Activated naive CD8-positive, alpha-beta T cell (primary cell): ENCODE measurements around the gene DRD4.
A peak's percentile ranks its signal among the peaks of the same experiment; 100 is the strongest.

Experiments used
- H3K27ac Mint-ChIP-seq: one replicate; pipeline ENCODE4 v1.8.0; 2021; ENCODE audit warnings: mixed read lengths
- H3K27me3 Mint-ChIP-seq: one replicate; pipeline ENCODE4 v1.8.0; 2021; ENCODE audit warnings: mixed read lengths
- H3K36me3 Mint-ChIP-seq: one replicate; pipeline ENCODE4 v1.8.0; 2021; ENCODE audit warnings: mixed read lengths
- H3K4me1 Mint-ChIP-seq: one replicate; pipeline ENCODE4 v1.8.0; 2021; ENCODE audit warnings: low read depth, mixed read lengths
- H3K4me3 Mint-ChIP-seq: one replicate; pipeline ENCODE4 v1.8.0; 2021; ENCODE audit warnings: mild to moderate bottlenecking, mixed read lengths
- H3K9me3 Mint-ChIP-seq: one replicate; pipeline ENCODE4 v1.8.0; 2021; ENCODE audit warnings: low read depth, mixed read lengths

The DRD4 gene

DNA sequence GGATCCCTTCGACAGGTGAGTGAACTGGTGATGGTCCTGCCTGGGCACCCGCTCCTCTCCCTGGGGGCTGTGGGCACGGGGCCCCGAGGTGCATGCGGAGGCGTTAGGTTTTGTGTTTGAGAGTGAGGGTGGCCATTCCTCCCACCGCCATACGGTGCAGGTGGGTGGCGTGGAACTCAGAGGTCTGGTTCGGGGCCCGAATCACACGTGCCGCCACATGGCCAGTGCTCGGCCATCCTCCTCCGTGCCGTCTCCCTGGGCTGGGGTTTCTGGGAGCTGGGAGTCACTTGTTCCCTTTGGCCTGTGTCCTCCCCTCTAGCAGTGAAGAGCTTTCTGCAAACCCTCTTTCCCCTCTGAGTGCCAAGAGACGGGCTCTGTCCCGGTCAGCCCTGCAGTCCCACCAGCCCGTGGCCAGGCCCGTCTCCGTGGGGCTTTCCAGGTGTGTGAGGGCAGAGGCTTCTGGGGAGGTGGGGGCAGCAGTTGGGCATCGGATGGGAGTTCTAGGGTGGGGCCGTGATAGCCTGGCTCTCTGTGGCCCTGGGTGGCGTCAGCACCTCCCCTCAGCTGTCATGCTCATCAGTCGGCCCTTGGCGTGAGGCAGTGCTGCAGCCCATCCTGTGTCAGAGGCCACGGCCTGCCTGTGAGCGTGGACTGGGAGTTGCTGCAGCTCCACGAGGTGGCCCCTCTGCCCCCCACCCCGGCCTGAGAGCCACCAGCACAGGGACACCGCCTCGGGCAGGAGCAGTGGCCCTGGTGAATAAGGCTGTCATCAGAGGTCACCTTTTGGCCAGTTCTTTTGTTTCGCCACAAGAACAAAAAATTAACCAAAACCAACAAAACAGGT, 31.6 kb upstream of the DRD4 start:
- H3K9me3 Mint-ChIP-seq, result no peaks in the 10 kb centered on the region
- no peak overlapping the region for H3K4me3 Mint-ChIP-seq
- H3K4me1 Mint-ChIP-seq, result no peaks in the 10 kb centered on the region
- no peak overlapping the region for H3K27ac Mint-ChIP-seq
- no peaks in the 10 kb centered on the region for H3K27me3 Mint-ChIP-seq
- no peaks in the 10 kb centered on the region for H3K36me3 Mint-ChIP-seq

DNA sequence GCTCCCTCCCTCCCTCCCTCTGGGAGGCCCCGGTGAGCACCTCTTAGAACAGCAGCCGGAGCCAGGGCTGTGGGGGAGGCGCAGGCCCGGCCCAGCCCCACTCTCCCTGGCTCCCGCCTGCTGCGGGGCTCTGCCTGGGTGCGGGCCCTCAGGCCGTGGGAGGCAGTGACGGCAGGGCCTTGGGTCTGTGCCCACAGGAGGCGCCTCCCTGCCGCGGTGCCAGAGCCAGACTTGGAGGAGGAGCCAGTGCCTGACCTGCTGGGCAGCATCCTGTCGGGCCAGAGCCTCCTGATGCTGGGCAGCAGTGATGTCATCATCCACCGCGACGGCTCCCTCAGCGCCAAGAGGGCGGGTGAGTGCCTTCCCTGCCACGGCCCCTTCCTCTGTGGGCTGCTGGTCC, 30.8 kb upstream of the DRD4 start:
- Mint-ChIP-seq H3K36me3 (no peaks in the 10 kb centered on the region), H3K27me3 (no peaks in the 10 kb centered on the region), H3K27ac (no peak overlapping the region), H3K4me1 (no peaks in the 10 kb centered on the region), H3K9me3 (no peaks in the 10 kb centered on the region), H3K4me3 (no peak overlapping the region)

DNA sequence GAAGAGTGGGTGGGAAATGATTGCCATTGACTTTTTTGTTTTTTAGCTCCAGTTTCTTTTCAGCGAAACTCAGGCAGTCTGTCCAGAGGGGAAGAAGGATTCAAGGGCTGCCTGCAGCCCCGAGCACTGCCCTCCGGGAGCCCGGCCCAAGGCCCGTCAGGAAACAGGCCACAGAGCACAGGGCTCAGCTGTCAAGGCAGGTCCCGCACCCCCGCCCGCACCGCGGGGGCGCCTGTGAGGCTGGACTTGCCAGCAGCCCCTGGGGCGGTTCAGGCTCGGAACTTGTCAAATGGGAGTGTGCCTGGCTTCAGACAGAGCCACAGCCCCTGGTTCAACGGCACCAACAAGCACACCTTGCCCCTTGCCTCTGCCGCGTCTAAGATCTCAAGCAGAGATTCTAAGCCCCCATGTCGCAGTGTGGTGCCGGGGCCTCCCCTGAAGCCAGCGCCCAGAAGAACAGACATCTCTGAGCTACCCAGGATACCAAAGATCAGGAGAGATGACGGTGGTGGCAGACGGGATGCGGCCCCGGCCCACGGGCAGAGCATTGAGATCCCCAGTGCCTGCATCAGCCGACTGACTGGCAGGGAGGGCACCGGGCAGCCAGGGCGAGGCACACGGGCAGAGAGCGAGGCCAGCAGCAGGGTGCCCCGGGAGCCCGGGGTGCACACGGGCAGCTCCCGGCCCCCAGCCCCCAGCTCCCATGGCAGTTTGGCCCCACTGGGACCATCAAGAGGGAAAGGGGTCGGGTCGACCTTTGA, 29.9 kb upstream of the DRD4 start:
- no peaks in the 10 kb centered on the region for H3K9me3 Mint-ChIP-seq
- no peak overlapping the region for H3K4me3 Mint-ChIP-seq
- H3K4me1 Mint-ChIP-seq, result peaks cover 2% of the 10 kb centered on the region
- no peak overlapping the region for H3K27ac Mint-ChIP-seq
- H3K36me3 Mint-ChIP-seq, result no peaks in the 10 kb centered on the region
- H3K27me3 Mint-ChIP-seq, result no peaks in the 10 kb centered on the region

DNA sequence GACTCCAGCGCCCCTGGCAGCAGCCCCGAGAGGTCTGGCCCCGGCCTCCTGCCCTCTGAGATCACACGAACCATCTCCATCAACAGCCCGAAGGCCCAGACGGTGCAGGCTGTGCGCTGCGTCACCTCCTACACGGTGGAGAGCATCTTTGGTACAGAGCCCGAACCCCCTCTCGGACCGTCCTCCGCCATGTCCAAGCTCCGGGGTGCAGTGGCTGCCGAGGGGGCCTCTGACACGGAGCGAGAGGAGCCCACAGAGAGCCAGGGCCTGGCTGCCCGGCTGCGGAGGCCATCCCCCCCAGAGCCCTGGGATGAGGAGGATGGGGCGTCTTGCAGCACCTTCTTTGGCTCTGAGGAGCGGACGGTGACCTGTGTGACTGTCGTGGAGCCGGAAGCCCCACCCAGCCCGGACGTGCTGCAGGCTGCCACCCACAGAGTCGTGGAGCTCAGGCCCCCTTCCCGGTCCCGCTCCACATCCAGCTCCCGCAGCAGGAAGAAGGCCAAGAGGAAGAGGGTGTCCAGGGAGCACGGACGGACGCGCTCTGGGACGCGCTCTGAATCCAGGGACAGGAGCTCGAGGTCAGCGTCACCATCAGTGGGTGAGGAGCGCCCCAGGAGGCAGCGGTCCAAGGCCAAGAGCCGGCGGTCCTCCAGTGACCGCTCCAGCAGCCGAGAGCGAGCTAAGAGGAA, 29.0 kb upstream of the DRD4 start:
- Mint-ChIP-seq H3K9me3 (no peaks in the 10 kb centered on the region), H3K27me3 (no peaks in the 10 kb centered on the region), H3K36me3 (no peaks in the 10 kb centered on the region), H3K4me1 (peaks cover 2% of the 10 kb centered on the region), H3K4me3 (no peak overlapping the region), H3K27ac (no peak overlapping the region)

DNA sequence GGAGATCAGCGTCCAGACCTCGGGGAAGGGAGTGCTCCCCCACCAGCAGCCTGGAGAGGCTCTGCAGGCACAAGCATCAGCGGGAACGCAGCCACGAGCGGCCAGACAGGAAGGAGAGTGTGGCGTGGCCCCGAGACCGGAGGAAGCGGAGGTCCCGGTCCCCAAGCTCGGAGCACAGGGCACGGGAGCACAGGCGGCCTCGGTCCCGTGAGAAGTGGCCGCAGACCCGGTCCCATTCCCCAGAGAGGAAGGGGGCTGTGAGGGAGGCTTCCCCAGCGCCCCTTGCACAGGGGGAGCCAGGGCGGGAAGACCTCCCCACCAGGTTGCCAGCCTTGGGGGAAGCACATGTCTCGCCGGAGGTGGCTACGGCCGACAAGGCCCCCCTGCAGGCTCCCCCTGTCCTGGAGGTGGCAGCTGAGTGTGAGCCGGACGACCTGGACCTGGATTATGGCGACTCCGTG, 28.2 kb upstream of the DRD4 start:
- no peak overlapping the region for H3K4me3 Mint-ChIP-seq
- no peaks in the 10 kb centered on the region for H3K36me3 Mint-ChIP-seq
- H3K9me3 Mint-ChIP-seq, result no peaks in the 10 kb centered on the region
- H3K27me3 Mint-ChIP-seq, result no peaks in the 10 kb centered on the region
- peaks cover 2% of the 10 kb centered on the region for H3K4me1 Mint-ChIP-seq
- no peak overlapping the region for H3K27ac Mint-ChIP-seq

DNA sequence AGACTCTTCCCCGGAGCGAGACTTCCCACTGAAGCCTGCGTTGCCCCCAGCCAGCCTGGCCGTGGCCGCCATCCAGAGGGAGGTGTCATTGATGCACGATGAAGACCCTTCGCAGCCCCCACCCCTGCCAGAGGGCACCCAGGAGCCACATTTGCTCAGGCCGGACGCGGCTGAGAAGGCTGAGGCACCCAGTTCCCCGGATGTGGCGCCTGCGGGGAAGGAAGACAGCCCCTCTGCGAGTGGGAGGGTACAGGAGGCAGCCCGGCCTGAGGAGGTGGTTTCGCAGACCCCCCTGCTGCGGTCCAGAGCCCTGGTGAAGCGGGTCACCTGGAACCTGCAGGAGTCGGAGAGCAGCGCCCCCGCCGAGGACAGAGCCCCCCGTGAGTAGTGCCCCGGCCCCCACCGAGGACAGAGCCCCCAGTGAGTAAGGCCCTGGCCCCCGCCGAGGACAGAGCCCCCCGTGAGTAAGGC, 27.7 kb upstream of the DRD4 start:
- no peaks in the 10 kb centered on the region for H3K36me3 Mint-ChIP-seq
- no peak overlapping the region for H3K27ac Mint-ChIP-seq
- H3K27me3 Mint-ChIP-seq, result no peaks in the 10 kb centered on the region
- H3K4me1 Mint-ChIP-seq, result peaks cover 6% of the 10 kb centered on the region
- no peaks in the 10 kb centered on the region for H3K9me3 Mint-ChIP-seq
- no peak overlapping the region for H3K4me3 Mint-ChIP-seq

DNA sequence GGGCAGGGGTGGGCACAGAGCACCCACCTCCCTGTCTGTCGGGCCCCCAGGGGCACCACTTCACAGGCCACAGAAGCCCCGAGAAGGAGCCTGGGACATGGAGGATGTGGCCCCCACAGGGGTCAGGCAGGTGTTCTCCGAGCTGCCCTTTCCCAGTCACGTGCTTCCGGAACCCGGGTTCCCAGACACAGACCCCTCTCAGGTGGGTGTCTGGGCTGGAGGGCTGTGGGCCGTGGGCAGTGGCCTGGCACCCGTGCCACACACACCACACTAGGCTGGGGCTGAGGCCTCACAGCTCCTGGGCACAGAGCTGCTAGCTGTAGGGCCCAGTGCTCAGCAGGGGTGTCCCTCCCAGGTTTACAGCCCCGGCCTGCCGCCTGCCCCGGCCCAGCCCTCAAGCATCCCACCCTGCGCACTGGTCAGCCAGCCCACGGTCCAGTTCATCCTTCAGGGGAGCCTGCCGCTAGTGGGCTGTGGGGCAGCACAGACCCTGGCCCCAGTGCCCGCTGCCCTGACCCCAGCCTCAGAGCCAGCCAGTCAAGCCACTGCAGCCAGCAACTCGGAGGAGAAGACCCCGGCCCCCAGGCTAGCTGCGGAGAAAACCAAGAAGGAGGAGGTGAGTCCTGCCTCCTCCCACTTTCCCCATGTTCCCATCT, 26.8 kb upstream of the DRD4 start:
- H3K27me3 Mint-ChIP-seq, result no peaks in the 10 kb centered on the region
- no peaks in the 10 kb centered on the region for H3K9me3 Mint-ChIP-seq
- no peak overlapping the region for H3K4me3 Mint-ChIP-seq
- no peaks in the 10 kb centered on the region for H3K36me3 Mint-ChIP-seq
- H3K27ac Mint-ChIP-seq, result no peak overlapping the region
- H3K4me1 Mint-ChIP-seq, result peaks cover 10% of the 10 kb centered on the region

DNA sequence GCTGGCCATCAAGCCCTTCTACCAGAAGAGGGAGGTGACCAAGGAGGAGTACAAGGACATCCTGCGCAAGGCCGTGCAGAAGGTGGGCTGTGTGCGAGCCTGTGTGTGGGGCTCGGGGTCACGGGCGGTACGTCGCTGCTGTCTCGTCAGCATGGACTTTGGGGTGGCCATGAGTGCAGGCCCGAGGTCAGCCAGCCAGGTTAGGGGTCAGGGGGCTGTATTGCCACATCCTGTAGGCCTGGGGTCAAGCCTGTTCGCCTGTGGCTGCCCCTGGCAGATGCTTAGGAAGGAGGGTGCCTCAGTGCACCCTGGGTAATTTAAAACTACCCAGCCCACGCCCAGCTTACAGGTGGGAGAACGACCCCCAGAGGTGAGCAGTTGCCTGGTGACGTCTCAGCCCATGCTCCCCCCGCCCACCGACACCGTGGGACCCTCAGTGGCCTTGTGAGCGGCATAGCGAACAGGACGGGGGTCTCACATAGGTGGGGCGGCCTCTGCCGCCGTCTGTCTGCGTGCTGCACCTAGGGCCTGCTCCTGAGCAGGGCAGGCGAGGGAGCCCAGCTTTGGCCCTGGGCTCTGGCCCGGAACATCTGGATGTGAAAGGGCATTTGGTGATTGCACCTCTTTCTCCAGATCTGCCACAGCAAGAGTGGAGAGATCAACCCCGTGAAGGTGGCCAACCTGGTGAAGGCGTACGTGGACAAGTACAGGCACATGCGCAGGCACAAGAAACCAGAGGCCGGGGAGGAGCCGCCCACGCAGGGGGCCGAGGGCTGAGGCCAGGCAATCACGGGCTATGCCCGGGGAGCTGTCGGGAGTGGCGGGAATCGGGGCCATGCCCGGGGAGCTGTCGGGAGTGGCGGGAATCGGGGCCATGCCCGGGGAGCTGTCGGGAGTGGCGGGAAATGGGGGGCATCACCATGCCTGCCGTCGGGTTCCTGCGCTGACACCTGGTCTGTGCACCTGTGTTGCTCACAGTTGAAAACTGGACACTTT, 25.8 kb upstream of the DRD4 start:
- Mint-ChIP-seq H3K36me3 (no peaks in the 10 kb centered on the region), H3K27ac (no peak overlapping the region), H3K4me1 (peaks cover 11% of the 10 kb centered on the region), H3K4me3 (no peak overlapping the region), H3K9me3 (no peaks in the 10 kb centered on the region), H3K27me3 (no peaks in the 10 kb centered on the region)

DNA sequence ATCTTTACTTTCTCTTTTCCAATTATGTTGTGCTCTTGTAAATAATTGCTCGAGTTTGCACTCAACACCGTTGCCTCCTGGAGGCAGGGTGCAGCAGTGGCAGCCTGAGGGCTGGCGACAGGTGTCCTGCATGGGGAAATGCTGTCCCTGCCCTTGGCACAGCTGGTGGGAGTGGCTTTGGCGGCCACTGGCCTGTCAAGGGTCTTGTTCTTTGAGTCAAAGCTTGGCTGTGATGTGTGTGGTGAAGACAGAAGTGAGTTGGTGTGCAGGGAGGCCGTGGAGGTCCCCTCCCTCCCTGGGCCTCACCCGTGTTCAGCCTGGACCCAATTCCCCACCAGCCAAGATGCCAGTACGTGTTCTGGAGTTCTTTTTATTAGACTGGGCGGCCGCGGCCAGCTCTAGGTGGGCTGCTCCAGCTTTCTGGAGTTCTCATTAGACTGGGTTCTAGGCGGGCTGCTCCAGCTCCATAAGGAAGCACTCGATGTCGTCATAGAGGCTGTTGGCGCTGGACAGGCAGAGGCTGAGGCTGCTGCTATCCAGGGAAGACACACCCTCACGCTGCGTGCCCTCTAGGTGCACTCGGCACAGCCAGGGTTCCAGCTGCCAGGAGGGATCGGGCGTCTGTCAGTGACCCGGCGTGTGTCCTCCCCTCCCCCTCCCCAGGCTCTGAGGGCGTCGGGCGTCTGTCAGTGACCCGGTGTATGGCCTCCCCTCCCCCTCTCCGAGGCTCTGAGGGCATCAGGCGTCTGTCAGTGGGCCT, 24.7 kb upstream of the DRD4 start:
- Mint-ChIP-seq H3K27me3 (no peaks in the 10 kb centered on the region), H3K36me3 (no peaks in the 10 kb centered on the region), H3K4me1 (peaks cover 11% of the 10 kb centered on the region), H3K27ac (peak overlapping the region; percentile 50), H3K4me3 (no peak overlapping the region), H3K9me3 (no peaks in the 10 kb centered on the region)

DNA sequence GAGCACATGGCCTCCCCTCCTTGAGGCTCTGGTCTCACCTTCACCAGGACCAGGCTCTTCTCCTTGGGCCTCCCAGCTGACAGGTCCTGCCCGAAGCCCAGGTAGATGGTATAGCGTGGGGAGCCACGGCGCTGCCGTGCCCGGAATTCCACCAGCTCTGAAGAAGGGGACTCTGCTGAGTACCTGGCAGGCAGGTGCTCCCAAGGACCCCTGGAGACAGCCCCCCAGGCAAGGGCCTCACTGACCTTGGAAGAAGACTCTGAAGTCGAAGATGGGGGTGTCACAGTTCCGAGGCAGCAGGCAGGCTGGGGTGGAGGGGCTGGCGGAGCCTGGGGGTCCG, 24.1 kb upstream of the DRD4 start:
- H3K27me3 Mint-ChIP-seq, result no peaks in the 10 kb centered on the region

DNA sequence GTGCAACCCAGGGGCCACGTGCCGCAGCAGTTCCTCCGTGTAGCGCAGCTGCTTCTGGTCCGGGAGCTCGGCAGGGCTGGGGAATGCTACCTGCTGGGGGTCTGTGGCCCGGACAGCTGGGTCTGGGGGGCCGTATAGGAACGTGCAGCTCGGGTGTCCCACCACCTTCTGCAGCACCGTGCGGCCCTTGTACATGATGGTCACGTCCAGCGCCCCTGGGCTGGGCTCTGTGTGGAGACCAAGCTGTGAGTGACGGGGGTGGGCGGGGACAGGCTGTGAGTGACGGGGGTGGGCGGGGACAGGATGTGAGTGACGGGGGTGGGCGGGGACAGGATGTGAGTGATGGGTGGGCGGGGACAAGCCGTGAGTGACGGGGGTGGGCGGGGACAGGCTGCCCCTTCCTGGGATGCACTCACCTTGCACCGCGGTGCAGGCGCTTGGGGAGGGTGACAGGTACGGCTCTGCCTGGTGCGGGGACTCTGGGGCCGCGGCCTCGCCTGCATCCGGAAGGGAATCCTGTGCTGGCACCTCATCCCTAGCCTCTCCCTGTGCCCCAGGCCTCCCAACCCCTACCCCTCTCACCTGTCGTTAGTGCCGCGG, 23.6 kb upstream of the DRD4 start:
- no peak overlapping the region for H3K4me3 Mint-ChIP-seq
- H3K27ac Mint-ChIP-seq, result no peak overlapping the region
- H3K27me3 Mint-ChIP-seq, result no peaks in the 10 kb centered on the region
- no peaks in the 10 kb centered on the region for H3K9me3 Mint-ChIP-seq
- no peaks in the 10 kb centered on the region for H3K36me3 Mint-ChIP-seq
- peaks cover 11% of the 10 kb centered on the region for H3K4me1 Mint-ChIP-seq

More for the DNA sequence above, 24.1 kb upstream of the DRD4 start:
- Mint-ChIP-seq H3K4me1 (peaks cover 11% of the 10 kb centered on the region), H3K9me3 (no peaks in the 10 kb centered on the region), H3K27ac (no peak overlapping the region), H3K36me3 (no peaks in the 10 kb centered on the region), H3K4me3 (no peak overlapping the region)

DNA sequence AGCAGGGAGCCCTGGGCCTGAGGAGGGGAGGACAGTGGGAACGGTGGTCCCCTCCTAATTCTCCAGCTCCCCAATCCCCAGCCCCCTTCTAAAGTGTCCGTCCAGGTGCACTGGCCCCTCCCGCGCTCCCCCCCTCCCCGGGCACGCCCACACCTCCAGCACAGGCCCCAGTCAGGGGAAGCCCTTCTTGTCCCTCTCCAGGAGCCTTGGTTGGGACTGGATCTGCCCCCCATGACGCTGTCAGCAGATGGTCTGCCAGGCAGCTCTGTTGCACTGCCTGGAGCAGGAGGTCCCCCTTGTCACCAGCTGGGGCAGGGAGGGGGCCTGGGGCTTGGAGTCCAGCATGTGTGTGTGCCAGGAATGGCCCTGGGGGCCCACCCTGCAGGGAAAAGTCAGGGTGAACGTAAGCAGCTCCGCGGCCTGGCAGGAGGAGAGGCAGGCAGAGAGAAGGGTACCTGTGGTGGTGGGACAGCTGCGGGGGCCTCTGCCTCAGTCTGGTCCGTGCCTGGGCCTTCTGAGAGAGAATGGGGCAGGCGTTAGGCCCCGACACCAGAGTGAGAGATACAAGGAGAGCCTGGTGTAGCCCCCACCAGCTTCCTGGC, 22.9 kb upstream of the DRD4 start:
- Mint-ChIP-seq H3K27ac (peak overlapping the region; percentile 81), H3K4me1 (peaks cover 11% of the 10 kb centered on the region), H3K36me3 (no peaks in the 10 kb centered on the region), H3K9me3 (no peaks in the 10 kb centered on the region), H3K27me3 (no peaks in the 10 kb centered on the region), H3K4me3 (peak overlapping the region; percentile 80)
